Mesendoderm (in vitro differentiated cells): ENCODE data around the gene CCDC83.

Experiments
- DNase-seq: peaks from one replicate; pipeline ENCODE4 v3.0.0; 2013
- H2AK5ac ChIP-seq: 2 replicates; pipeline ENCODE4 v1.6.1; 2013; ENCODE audit warnings: low read length, inconsistent platforms
- H2BK120ac ChIP-seq: 2 replicates; pipeline ENCODE4 v1.6.1; 2013; ENCODE audit warnings: low read depth, mild to moderate bottlenecking, low read length, moderate library complexity, mixed read lengths
- H2BK15ac ChIP-seq: replicated peaks from 2 replicates; pipeline ENCODE4 v1.6.1; 2013; ENCODE audit warnings: low read depth, mild to moderate bottlenecking, moderate library complexity
- H2BK5ac ChIP-seq: 2 replicates; pipeline ENCODE4 v1.6.1; 2013; ENCODE audit warnings: low read length, inconsistent platforms
- H3K18ac ChIP-seq: 2 replicates; pipeline ENCODE4 v1.6.1; 2013; ENCODE audit warnings: mild to moderate bottlenecking, low read length, mixed read lengths
- H3K23ac ChIP-seq: one replicate; pipeline ENCODE4 v1.6.1; 2013; ENCODE audit warnings: low read length
- H3K27ac ChIP-seq: 2 replicates; pipeline ENCODE4 v1.5.1; 2013; ENCODE audit warnings: low read depth, mild to moderate bottlenecking, inconsistent platforms, low read length, moderate library complexity
- H3K27me3 ChIP-seq: 2 replicates; pipeline ENCODE4 v1.6.1; 2013; ENCODE audit warnings: low read length, control low read depth, mild to moderate bottlenecking, inconsistent platforms; ENCODE audit not compliant: insufficient read depth, poor library complexity
- H3K36me3 ChIP-seq: 2 replicates; pipeline ENCODE4 v1.6.1; 2013; ENCODE audit warnings: low read length, inconsistent platforms; ENCODE audit not compliant: control insufficient read depth, insufficient read depth
- H3K4ac ChIP-seq: one replicate; pipeline ENCODE4 v1.6.1; 2013; ENCODE audit warnings: low read depth, mild to moderate bottlenecking, low read length, moderate library complexity
- H3K4me1 ChIP-seq: 2 replicates; pipeline ENCODE4 v1.6.1; 2013; ENCODE audit warnings: low read depth, low read length, inconsistent platforms; ENCODE audit not compliant: control insufficient read depth
- H3K4me2 ChIP-seq: 2 replicates; pipeline ENCODE4 v1.6.1; 2013; ENCODE audit warnings: low read length
- H3K4me3 ChIP-seq: 2 replicates; pipeline ENCODE4 v1.5.1; 2013; ENCODE audit warnings: mild to moderate bottlenecking, low read length
- H3K56ac ChIP-seq: one replicate; pipeline ENCODE4 v1.6.1; 2013; ENCODE audit warnings: low read length
- H3K79me1 ChIP-seq: 2 replicates; pipeline ENCODE4 v1.6.1; 2013; ENCODE audit warnings: low read length, inconsistent platforms
- H3K79me2 ChIP-seq: 2 replicates; pipeline ENCODE4 v1.6.1; 2013; ENCODE audit warnings: mild to moderate bottlenecking, low read length; ENCODE audit not compliant: control insufficient read depth, insufficient read depth
- H3K9ac ChIP-seq: 2 replicates; pipeline ENCODE4 v1.6.1; 2013; ENCODE audit warnings: low read length, inconsistent platforms
- H4K5ac ChIP-seq: one replicate; pipeline ENCODE4 v1.6.1; 2013; ENCODE audit warnings: low read length
- H4K8ac ChIP-seq: one replicate; pipeline ENCODE4 v1.6.1; 2013; ENCODE audit warnings: low read depth, mild to moderate bottlenecking, control low read depth, low read length, moderate library complexity
- WGBS: extraction: QIAGEN DNeasy Blood & Tissue Kit; methylation state at CpG from one replicate; pipeline ENCODE4 v1.1.7; 2013; ENCODE audit warnings: low lambda C conversion rate, missing lambda C conversion rate; ENCODE audit not compliant: insufficient coverage; ENCODE audit errors: extremely low coverage; 5-methylcytosine and 5-hydroxymethylcytosine counted together

CCDC83 gene

DNA sequence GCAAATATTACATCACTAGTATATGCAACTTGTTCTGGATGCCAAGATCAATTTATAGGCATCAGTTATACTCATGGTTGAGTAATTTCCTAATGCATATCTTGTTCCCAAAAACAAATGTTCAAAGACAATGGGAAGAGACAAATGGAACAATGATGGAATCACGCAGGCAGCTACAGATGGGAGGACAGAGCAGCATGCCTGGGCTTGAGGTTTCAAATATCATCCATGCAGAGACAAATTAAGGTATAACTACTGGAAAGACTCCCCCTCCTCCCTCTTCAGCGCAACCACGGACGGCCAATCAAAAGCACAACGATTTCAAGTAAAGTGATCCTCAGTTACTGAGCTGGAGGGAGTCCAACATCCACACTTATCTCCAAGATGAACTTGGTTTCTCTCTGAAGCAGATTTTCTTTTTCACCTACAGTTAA, 106.8 kb downstream of the CCDC83 start:
- Histone ChIP-seq H4K5ac (no peak overlapping the region), H3K4me1 (no peaks in the 10 kb centered on the region), H3K79me1 (peaks cover 4% of the 10 kb centered on the region), H3K56ac (no peak overlapping the region), H3K4me3 (no peak overlapping the region), H3K23ac (no peak overlapping the region), H3K27ac (no peak overlapping the region), H2BK5ac (no peak overlapping the region), H3K27me3 (no peaks in the 10 kb centered on the region), H2BK120ac (no peak overlapping the region), H3K9ac (no peak overlapping the region), H3K18ac (no peak overlapping the region), H3K79me2 (peaks cover 1% of the 10 kb centered on the region), H3K36me3 (peaks cover 2% of the 10 kb centered on the region), H3K4me2 (no peak overlapping the region), H2AK5ac (no peak overlapping the region), H4K8ac (no peak overlapping the region), H2BK15ac (no peak overlapping the region), H3K4ac (no peak overlapping the region)
- no CpG with 5 or more reads among the region's 5 CpGs for WGBS
- DNase-seq, result no peak

DNA sequence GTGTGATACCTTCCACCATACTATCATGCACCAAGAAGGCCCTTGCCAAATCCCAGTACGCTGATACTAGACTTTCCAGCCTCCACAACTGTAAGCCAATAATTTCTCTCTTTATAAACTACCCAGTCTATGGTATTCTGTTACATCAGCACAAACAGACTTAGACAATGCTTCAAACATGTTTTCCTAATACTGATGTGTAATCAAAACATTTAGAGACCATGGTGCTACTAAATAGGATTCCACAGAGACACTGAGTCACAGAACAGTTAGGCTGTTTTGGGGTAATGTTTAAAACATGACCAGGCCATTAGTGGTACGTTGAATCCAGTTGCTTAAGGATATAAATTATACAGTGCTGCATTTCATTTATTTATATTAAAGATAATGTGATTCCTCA, 110.0 kb downstream of the CCDC83 start:
- Histone ChIP-seq H3K79me2 (peaks cover 3% of the 10 kb centered on the region), H3K4me1 (no peaks in the 10 kb centered on the region), H2BK15ac (no peak overlapping the region), H4K5ac (no peak overlapping the region), H3K27me3 (no peaks in the 10 kb centered on the region), H3K4me2 (no peak overlapping the region), H3K9ac (no peak overlapping the region), H3K56ac (no peak overlapping the region), H2BK120ac (no peak overlapping the region), H3K79me1 (peaks cover 6% of the 10 kb centered on the region), H3K23ac (no peak overlapping the region), H3K27ac (no peak overlapping the region), H3K36me3 (peaks cover 3% of the 10 kb centered on the region), H2BK5ac (no peak overlapping the region), H2AK5ac (no peak overlapping the region), H3K18ac (no peak overlapping the region), H3K4me3 (no peak overlapping the region), H3K4ac (no peak overlapping the region), H4K8ac (no peak overlapping the region)
- no peak for DNase-seq
- no CpG with 5 or more reads among the region's 2 CpGs for WGBS

DNA sequence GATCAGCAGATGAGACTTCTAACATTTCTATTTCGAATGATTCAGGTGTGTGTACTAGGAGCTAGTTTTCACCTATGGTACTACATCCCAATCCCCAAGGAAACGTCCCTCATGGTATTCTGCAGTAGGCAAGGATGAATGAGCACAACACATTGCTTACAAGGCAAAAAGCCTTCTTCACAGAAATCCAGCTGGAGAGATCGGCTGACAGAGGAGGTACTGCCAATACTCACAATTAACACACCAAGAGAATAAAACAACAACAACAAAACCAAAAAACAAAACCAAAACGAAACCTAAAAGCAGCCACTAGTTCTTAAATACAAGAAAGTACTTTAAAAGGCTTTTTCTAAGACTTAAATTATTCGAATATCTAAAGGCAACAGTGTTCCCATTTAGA, 112.3 kb downstream of the CCDC83 start:
- no peak overlapping the region for H3K4me2 ChIP-seq
- H3K36me3 ChIP-seq, result peaks cover 3% of the 10 kb centered on the region
- 100% methylated on average over 1 of the region's 5 CpGs for WGBS

More for the DNA sequence above, 112.3 kb downstream of the CCDC83 start:
- Histone ChIP-seq H3K4me1 (no peaks in the 10 kb centered on the region), H3K27me3 (no peaks in the 10 kb centered on the region), H4K8ac (no peak overlapping the region), H2BK120ac (no peak overlapping the region), H3K9ac (no peak overlapping the region), H3K27ac (no peak overlapping the region), H3K79me1 (peaks cover 6% of the 10 kb centered on the region), H3K18ac (no peak overlapping the region), H2BK15ac (no peak overlapping the region), H2BK5ac (no peak overlapping the region), H3K23ac (no peak overlapping the region), H3K4ac (no peak overlapping the region), H3K4me3 (no peak overlapping the region), H4K5ac (no peak overlapping the region), H2AK5ac (no peak overlapping the region), H3K79me2 (peaks cover 3% of the 10 kb centered on the region), H3K56ac (no peak overlapping the region)
- DNase-seq, result no peak
